ENCODE measurements around the gene P4HA3. TPM values are rescaled to one million over a fixed set of nuclear protein-coding genes. Genes with fewer than 3 reads are reported as not detected.

P4HA3 gene
- 6.1 and 19.2 TPM in 2 replicates for total RNA-seq (ENCODE audit: low replicate concordance)

DNA sequence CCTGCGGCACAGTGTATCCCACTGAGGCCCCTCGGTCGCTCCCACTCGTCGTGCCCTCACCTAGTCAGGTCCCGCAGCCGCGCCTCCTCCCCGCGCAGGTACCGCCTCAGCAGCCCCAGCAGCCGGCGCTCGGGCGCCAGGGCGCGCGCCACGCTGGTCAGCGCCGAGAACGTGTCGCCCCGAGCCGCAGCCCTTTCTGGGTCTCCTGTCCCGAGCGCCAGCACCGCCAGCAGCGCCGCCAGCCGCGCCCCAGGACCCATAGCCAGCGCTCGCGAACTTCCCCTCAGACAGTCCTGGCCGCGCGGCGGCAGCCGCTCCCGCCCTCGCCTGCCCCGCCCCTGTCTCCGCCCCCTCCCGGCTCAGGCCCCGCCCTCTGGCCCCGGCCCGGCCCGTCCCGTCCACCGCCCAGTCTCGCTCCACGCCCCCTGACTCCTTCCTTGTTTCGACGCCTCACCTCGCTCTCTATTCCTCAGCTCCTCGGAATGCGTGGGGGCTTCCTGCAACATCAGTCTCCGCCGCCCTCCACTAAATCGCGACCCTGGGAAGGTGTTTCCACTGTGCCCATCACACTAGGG is at the start of gene P4HA3:
P4HA3 (minus strand) TSS at position 289 of the 575 bp plus-strand sequence; CDS start at position 260, 29 bp downstream.

Other genes starting within 250 kb of the P4HA3 start
- 5.3 and 8.0 TPM in 2 replicates for gene C2CD3, start 140.6 kb downstream of the P4HA3 start, total RNA-seq (ENCODE audit: low replicate concordance)
- 35.9 and 58.6 TPM in 2 replicates for gene PPME1, start 140.4 kb downstream of the P4HA3 start, total RNA-seq (ENCODE audit: low replicate concordance)
- 1.3 and 11.4 TPM in 2 replicates for gene PGM2L1, start 86.8 kb upstream of the P4HA3 start, total RNA-seq (ENCODE audit: low replicate concordance)
- gene KCNE3, start 155.9 kb upstream of the P4HA3 start, total RNA-seq (ENCODE audit: low replicate concordance) = 0.15 and 16.1 TPM in 2 replicates
- gene LIPT2, start 182.1 kb upstream of the P4HA3 start, total RNA-seq (ENCODE audit: low replicate concordance) = 2.2 and 3.9 TPM in 2 replicates

All from smooth muscle cell of the coronary artery (primary cell).